Islet precursor cell (in vitro differentiated cells): Measurements from ENCODE around the gene NDRG2.
"Not testable (repeated sequence)": the region's sequence is repeated elsewhere in the genome, so short reads cannot be mapped to it uniquely, and the experiment has no call there.

Experiments used
- DNase-seq: peaks from one replicate; pipeline ENCODE4 v3.0.0-alpha.2; 2018

NDRG2 gene

DNA sequence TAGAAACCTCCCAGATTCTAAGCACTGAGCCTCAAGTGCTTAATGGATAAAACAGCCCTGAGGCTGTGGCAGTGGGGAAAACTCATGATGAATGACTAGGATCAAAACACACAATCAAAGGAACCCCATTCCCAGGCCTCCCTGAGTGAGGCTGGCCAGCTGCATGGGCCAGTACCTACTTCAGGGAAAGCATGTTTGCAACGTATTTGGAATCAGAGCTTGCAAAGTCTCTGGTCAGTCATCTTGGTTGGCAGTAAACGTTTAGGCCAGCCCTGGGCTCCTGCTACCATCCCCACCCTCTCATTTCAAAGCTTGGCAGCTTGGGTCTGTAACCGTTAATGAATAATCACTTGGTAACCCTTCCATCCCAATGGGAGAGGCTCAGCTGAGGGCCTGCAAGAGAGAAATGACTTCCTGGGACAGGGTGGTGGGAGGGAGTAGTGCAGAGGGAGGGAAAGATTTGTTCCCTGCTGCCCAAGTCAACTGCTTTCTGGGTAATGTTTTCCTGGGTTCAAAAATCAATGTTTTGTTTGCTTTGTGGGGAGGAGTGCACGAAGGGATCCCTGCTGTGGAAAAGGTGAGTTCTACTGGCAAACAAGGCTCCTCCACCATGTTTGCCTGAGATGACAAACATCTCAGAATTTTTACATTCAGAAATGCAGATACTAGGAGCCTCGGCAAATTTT is 30.7 kb upstream of the NDRG2 start:
- peak; percentile 46 for DNase-seq

- no peak for DNase-seq
Observed at GRCh38 chr14:21054768-21055145, 29.9 kb upstream of the NDRG2 start.

DNA sequence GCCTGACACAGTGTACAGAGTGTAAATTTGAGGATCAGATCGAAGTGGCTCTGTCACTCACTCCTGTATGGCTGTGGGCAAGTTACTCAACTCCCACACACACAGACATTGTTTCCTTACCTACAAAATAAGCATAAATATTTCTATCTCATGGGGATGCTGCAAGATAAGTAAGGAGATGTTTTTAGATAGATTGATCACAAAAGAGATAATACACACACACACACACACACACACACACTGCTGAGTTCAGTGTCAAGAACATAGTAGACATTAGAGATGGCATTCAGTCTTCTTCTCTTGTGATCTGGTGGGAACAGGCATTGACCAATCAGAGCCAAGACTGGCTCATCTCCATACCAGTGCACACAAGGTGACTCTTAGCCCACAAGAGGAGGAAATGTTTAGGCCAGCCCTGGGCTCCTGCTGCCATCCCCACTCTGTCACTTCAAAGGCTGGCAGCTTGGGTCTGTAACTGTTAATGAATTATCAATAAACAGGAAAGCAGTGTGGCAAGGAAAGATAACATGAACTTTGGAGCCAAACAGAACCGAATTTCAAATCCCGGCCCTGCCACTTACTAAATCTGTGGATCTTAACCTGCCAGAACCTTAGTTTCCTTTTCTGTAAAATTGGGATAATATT is 29.4 kb upstream of the NDRG2 start:
- peak; percentile 41 for DNase-seq

- peak; percentile 45 for DNase-seq
Observed at GRCh38 chr14:21053184-21054122, 28.6 kb upstream of the NDRG2 start.

- no peak for DNase-seq
Observed at GRCh38 chr14:21050597-21050996, 25.7 kb upstream of the NDRG2 start.

- DNase-seq: no peak
Observed at GRCh38 chr14:21049271-21049673, 24.4 kb upstream of the NDRG2 start.

GRCh38 chr14:21048638-21049037 is 23.8 kb upstream of the NDRG2 start:
- DNase-seq: peak; percentile 8

DNA sequence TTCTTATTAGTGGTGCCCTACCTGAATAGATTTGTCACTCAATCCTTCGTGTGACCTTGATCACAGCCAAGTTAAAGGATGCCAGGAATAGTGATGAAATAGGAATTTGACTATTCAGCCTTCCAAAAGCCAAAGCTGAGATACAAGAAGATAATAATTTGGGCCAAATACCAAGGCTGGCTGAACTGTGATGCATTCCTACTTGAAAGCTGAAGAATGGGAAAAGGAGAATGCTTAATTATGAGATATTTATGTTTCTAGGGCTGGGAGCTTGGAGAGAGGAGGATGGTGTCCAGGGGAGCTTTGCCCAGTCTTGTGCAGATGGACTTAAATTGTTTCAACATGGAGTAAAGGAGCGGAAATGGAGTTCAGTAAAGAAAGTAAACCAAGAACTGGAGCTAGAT is 22.5 kb upstream of the NDRG2 start:
- peak; percentile 9 for DNase-seq

- DNase-seq: peak; percentile 82
Observed at GRCh38 chr14:21043974-21044618, 19.2 kb upstream of the NDRG2 start.

GRCh38 chr14:21043387-21043973 is 18.6 kb upstream of the NDRG2 start:
- peak; percentile 26 for DNase-seq

- DNase-seq: no peak
Observed at GRCh38 chr14:21042918-21043317, 18.1 kb upstream of the NDRG2 start.

DNA sequence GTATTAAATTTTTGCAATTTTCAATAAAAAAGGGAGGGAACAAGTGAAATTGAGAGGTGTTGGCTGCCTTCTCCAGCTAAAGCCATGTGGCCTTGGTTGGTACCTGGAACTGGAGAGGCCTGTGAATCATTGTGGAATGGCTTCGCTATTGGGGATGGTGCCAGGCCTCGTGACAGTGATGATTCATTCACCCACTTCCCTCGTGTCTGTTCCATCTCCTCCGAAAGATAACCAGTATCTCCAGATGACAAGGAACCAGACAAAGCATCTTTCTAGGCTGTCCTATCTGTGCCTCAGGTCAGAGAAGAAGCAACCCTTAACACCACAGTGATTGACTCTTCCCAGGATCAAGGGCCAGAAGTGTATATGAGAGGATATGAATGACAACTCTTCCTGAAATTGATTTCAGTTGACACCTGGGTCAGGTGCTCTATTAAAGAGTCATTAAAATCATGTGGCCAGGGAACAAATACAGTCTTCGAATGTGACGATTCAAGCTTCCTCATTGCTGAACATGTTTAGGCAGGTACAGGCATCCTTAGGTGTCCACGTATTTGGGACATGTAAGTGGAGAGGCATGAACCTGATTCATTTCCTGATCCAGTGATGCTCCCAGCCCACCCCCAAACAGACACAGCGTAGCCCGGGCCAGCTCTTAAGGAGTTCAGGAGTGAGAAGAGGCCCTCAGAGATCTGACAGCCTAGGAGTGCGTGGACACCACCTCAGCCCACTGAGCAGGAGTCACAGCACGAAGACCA is 17.0 kb upstream of the NDRG2 start, which contains the start of gene RNASE7:
Gene RNASE7, plus strand, starts transcription at position 687 of the 758 bp plus-strand sequence. CDS start 631 bp downstream, outside the sequence.
- peak; percentile 69 for DNase-seq

- DNase-seq: not testable (repeated sequence)
Observed at GRCh38 chr14:21040941-21041340, 16.1 kb upstream of the NDRG2 start.

- no peak for DNase-seq
Observed at GRCh38 chr14:21040370-21040925, 15.6 kb upstream of the NDRG2 start.

DNA sequence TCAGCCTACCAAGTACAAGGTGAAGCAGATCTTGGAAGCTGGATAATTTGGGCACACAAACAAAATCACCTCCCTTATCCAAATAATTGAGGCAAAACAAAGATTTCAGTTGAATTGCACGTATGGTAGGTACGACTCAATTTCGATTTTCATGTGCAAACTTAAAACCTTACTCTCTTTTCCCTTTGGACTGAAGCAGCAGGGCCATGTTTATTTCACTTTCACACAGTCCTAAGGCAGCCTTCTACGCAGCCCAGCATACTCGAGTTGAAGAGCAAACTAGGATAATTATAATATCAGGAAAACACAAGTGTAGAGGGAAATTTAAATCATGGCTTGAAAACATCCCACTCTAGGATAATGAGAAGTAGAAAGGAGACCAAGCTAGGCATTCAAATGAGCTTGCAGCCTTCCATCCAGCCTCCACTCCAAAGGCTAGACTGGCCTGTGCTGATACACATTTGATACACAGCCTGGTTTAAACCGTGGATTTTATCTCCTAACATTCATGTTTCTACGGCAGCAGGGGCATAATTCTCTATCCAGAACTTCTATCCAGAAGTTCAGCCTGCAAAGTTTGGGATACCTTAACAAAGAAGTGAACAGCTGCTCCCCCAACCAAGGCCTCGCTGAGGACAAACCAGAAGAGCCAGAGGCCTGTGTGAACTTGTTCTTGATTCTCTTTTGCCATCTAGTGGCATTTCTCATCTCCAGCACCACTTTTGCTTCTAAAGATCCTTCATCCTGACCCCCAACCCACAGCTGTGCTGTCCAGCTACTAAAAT is 14.9 kb upstream of the NDRG2 start:
- DNase-seq: peak; percentile 73

GRCh38 chr14:21038441-21039422 is 13.9 kb upstream of the NDRG2 start:
- no peak for DNase-seq

- DNase-seq: no peak
Observed at GRCh38 chr14:21037156-21037555, 12.3 kb upstream of the NDRG2 start.

- no peak for DNase-seq
Observed at GRCh38 chr14:21036751-21037150, 11.9 kb upstream of the NDRG2 start.

GRCh38 chr14:21034707-21035106 is 9.8 kb upstream of the NDRG2 start, which contains the start of gene RNASE13:
RNASE13 (minus strand) TSS chr14:21034807; CDS start chr14:21034288, 519 bp downstream.
- no peak for DNase-seq
